ENCODE measurements around the gene HSPH1.

Gene HSPH1

GRCh38 chr13:31207661-31208552, 46.2 kb upstream of the HSPH1 start:
- TF ChIP-seq EZH2phosphoT487 (IDR thresholded peaks at IDR 0.05; ENCODE audit: low read depth) = no peak
- no peak for TF ChIP-seq CTCF (IDR thresholded peaks at IDR 0.05; ENCODE audit: low read depth, low read length)
- Histone ChIP-seq H3K4me3 (ENCODE audit: low read length) (no peak overlapping the region), H3K4me2 (ENCODE audit: low read length) (no peak overlapping the region), H3K9me3 (ENCODE audit: insufficient read depth, low read length) (no peaks in the 10 kb centered on the region), H3K27me3 (ENCODE audit: low read depth, low read length) (no peaks in the 10 kb centered on the region), H3K27ac (ENCODE audit: low read length) (no peak overlapping the region), H3K9ac (ENCODE audit: low read length) (no peak overlapping the region), H2AFZ (ENCODE audit: low read depth, low read length) (no peak overlapping the region), H3K36me3 (replicated peaks; ENCODE audit: low read depth, low read length) (no peaks in the 10 kb centered on the region), H3K79me2 (ENCODE audit: low read length) (no peaks in the 10 kb centered on the region), H3K4me1 (ENCODE audit: low read length) (no peaks in the 10 kb centered on the region; the same call in 1 of the 2 replicates), H4K20me1 (ENCODE audit: insufficient read depth, low read length) (no peaks in the 10 kb centered on the region)

- TF ChIP-seq CTCF (IDR thresholded peaks at IDR 0.05; ENCODE audit: low read depth, low read length) = no peak
- no peak for TF ChIP-seq EZH2phosphoT487 (IDR thresholded peaks at IDR 0.05; ENCODE audit: low read depth)
- Histone ChIP-seq H3K4me1 (ENCODE audit: low read length) (peaks cover 17% of the 10 kb centered on the region), H3K9me3 (ENCODE audit: insufficient read depth, low read length) (no peaks in the 10 kb centered on the region), H3K9ac (ENCODE audit: low read length) (no peak overlapping the region), H3K27ac (ENCODE audit: low read length) (no peak overlapping the region), H3K27me3 (ENCODE audit: low read depth, low read length) (no peaks in the 10 kb centered on the region), H3K4me2 (ENCODE audit: low read length) (no peak overlapping the region), H3K79me2 (ENCODE audit: low read length) (no peaks in the 10 kb centered on the region), H3K36me3 (replicated peaks; ENCODE audit: low read depth, low read length) (no peaks in the 10 kb centered on the region), H3K4me3 (ENCODE audit: low read length) (no peak overlapping the region), H4K20me1 (ENCODE audit: insufficient read depth, low read length) (no peaks in the 10 kb centered on the region), H2AFZ (ENCODE audit: low read depth, low read length) (no peak overlapping the region)
Measured at GRCh38 chr13:31204592-31204991, 42.9 kb upstream of the HSPH1 start.

GRCh38 chr13:31201341-31202031, 39.8 kb upstream of the HSPH1 start:
- Histone ChIP-seq H3K27ac (ENCODE audit: low read length) (no peak overlapping the region), H3K4me3 (ENCODE audit: low read length) (peak overlapping the region; percentile 86), H2AFZ (ENCODE audit: low read depth, low read length) (0 out of 2 replicates have a peak overlapping the region, but pooled peaks have one; percentile 44)

More at GRCh38 chr13:31201341-31202031, 39.8 kb upstream of the HSPH1 start:
- H3K79me2 ChIP-seq (ENCODE audit: low read length) = no peaks in the 10 kb centered on the region
- H3K27me3 ChIP-seq (ENCODE audit: low read depth, low read length) = peaks cover 12% of the 10 kb centered on the region
- peak overlapping the region; percentile 75 for H3K4me2 ChIP-seq (ENCODE audit: low read length)
- H3K9ac ChIP-seq (ENCODE audit: low read length) = peak overlapping the region; percentile 79
- TF ChIP-seq EZH2phosphoT487 (IDR thresholded peaks at IDR 0.05; ENCODE audit: low read depth) (no peak), CTCF (IDR thresholded peaks at IDR 0.05; ENCODE audit: low read depth, low read length) (no peak)
- peaks cover 20% of the 10 kb centered on the region for H3K4me1 ChIP-seq (ENCODE audit: low read length)
- no peaks in the 10 kb centered on the region for H4K20me1 ChIP-seq (ENCODE audit: insufficient read depth, low read length)
- H3K9me3 ChIP-seq (ENCODE audit: insufficient read depth, low read length) = no peaks in the 10 kb centered on the region
- no peaks in the 10 kb centered on the region for H3K36me3 ChIP-seq (replicated peaks; ENCODE audit: low read depth, low read length)

All from OCI-LY3 (cell line).